ENCODE data around the gene UGGT2. TPM values are rescaled to one million over a fixed set of nuclear protein-coding genes. Genes with fewer than 3 reads are reported as not detected.

The UGGT2 gene
- polyA plus RNA-seq, 1 experiment, result 30.5 TPM

GRCh38 chr13:95882121-95882520, 171.1 kb downstream of the UGGT2 start:
- no peak for DNase-seq (ENCODE audit: low read depth, low spot score)
- CTCF ChIA-PET, result no interaction called here

GRCh38 chr13:95880331-95880730, 172.9 kb downstream of the UGGT2 start:
- DNase-seq (ENCODE audit: low read depth, low spot score), result no peak
- ChIA-PET POLR2A (no interaction called here), CTCF (interaction anchor here (1.1 kb wide), 1 partner anchor 47 kb away, joined by 3 read pairs; no protein-coding TSS in a partner anchor)
- TF ChIP-seq CTCF (IDR thresholded peaks at IDR 0.05; ENCODE audit: low read depth, low read length), result no peak
- H3K27ac ChIP-seq (ENCODE audit: low read depth, low read length), result no peak overlapping the region
- no peaks in the 10 kb centered on the region for H3K9me3 ChIP-seq (ENCODE audit: control insufficient read depth, insufficient read depth, low read length)
- H3K27me3 ChIP-seq (ENCODE audit: control insufficient read depth, insufficient read depth, low read length), result no peaks in the 10 kb centered on the region
- no peak overlapping the region for H3K4me3 ChIP-seq (ENCODE audit: low read depth, low read length)

More at GRCh38 chr13:95882121-95882520, 171.1 kb downstream of the UGGT2 start:
- Histone ChIP-seq H3K4me3 (ENCODE audit: low read depth, low read length) (no peak overlapping the region), H3K27ac (ENCODE audit: low read depth, low read length) (no peak overlapping the region), H3K27me3 (ENCODE audit: control insufficient read depth, insufficient read depth, low read length) (no peaks in the 10 kb centered on the region), H3K9me3 (ENCODE audit: control insufficient read depth, insufficient read depth, low read length) (no peaks in the 10 kb centered on the region)
- no peak for TF ChIP-seq CTCF (IDR thresholded peaks at IDR 0.05; ENCODE audit: low read depth, low read length)
- POLR2A ChIA-PET, result no interaction called here

GRCh38 chr13:95874286-95874685, 178.9 kb downstream of the UGGT2 start:
- CTCF ChIA-PET, result no interaction called here
- no peak for TF ChIP-seq CTCF (IDR thresholded peaks at IDR 0.05; ENCODE audit: low read depth, low read length)
- no peak overlapping the region for H3K4me3 ChIP-seq (ENCODE audit: low read depth, low read length)
- no peaks in the 10 kb centered on the region for H3K27me3 ChIP-seq (ENCODE audit: control insufficient read depth, insufficient read depth, low read length)
- POLR2A ChIA-PET, result no interaction called here
- H3K27ac ChIP-seq (ENCODE audit: low read depth, low read length), result no peak overlapping the region
- no peak for DNase-seq (ENCODE audit: low read depth, low spot score)
- H3K9me3 ChIP-seq (ENCODE audit: control insufficient read depth, insufficient read depth, low read length), result no peaks in the 10 kb centered on the region

GRCh38 chr13:95870421-95870820, 182.8 kb downstream of the UGGT2 start:
- H3K27ac ChIP-seq (ENCODE audit: low read depth, low read length), result no peak overlapping the region
- DNase-seq (ENCODE audit: low read depth, low spot score), result no peak
- no peaks in the 10 kb centered on the region for H3K27me3 ChIP-seq (ENCODE audit: control insufficient read depth, insufficient read depth, low read length)
- no peak overlapping the region for H3K4me3 ChIP-seq (ENCODE audit: low read depth, low read length)
- H3K9me3 ChIP-seq (ENCODE audit: control insufficient read depth, insufficient read depth, low read length), result no peaks in the 10 kb centered on the region
- POLR2A ChIA-PET, result no interaction called here
- no peak for TF ChIP-seq CTCF (IDR thresholded peaks at IDR 0.05; ENCODE audit: low read depth, low read length)
- CTCF ChIA-PET, result no interaction called here

- no peaks in the 10 kb centered on the region for H3K27me3 ChIP-seq (ENCODE audit: control insufficient read depth, insufficient read depth, low read length)
- H3K27ac ChIP-seq (ENCODE audit: low read depth, low read length), result no peak overlapping the region
- TF ChIP-seq CTCF (IDR thresholded peaks at IDR 0.05; ENCODE audit: low read depth, low read length), result no peak
- ChIA-PET POLR2A (no interaction called here), CTCF (interaction anchor here (1.3 kb wide), 1 partner anchor 241 kb away, joined by 5 read pairs; no protein-coding TSS in a partner anchor)
- H3K4me3 ChIP-seq (ENCODE audit: low read depth, low read length), result no peak overlapping the region
- H3K9me3 ChIP-seq (ENCODE audit: control insufficient read depth, insufficient read depth, low read length), result no peaks in the 10 kb centered on the region
- no peak for DNase-seq (ENCODE audit: low read depth, low spot score)
Measured at GRCh38 chr13:95865080-95865615, 188.1 kb downstream of the UGGT2 start.

Measured in AG04450 (cell line).